Measurements from ENCODE around the gene FRMD4A.
A peak's percentile ranks its signal among the peaks of the same experiment; 100 is the strongest.
"Not testable (repeated sequence)": the region's sequence is repeated elsewhere in the genome, so short reads cannot be mapped to it uniquely, and the experiment has no call there.

The FRMD4A gene

GRCh38 chr10:14291296-14291695, 39.4 kb downstream of the FRMD4A start:
- DNase-seq: no peak

GRCh38 chr10:14285941-14286560, 44.7 kb downstream of the FRMD4A start:
- DNase-seq: no peak

GRCh38 chr10:14282276-14282675, 48.4 kb downstream of the FRMD4A start:
- DNase-seq: peak; percentile 16

- DNase-seq: no peak
Measured at GRCh38 chr10:14278533-14278932, 52.2 kb downstream of the FRMD4A start.

- no peak for DNase-seq
Measured at GRCh38 chr10:14276210-14276609, 54.5 kb downstream of the FRMD4A start.

GRCh38 chr10:14271621-14272020, 59.1 kb downstream of the FRMD4A start:
- peak; percentile 9 for DNase-seq

- DNase-seq: no peak
Measured at GRCh38 chr10:14270370-14270769, 60.4 kb downstream of the FRMD4A start.

GRCh38 chr10:14265709-14266108, 65.0 kb downstream of the FRMD4A start:
- DNase-seq: no peak

- DNase-seq: no peak
Measured at GRCh38 chr10:14262836-14263425, 67.8 kb downstream of the FRMD4A start.

GRCh38 chr10:14261336-14261735, 69.4 kb downstream of the FRMD4A start:
- no peak for DNase-seq

- DNase-seq: no peak
Measured at GRCh38 chr10:14259696-14260566, 70.8 kb downstream of the FRMD4A start.

GRCh38 chr10:14254368-14254767, 76.4 kb downstream of the FRMD4A start:
- DNase-seq: peak; percentile 20

GRCh38 chr10:14253711-14254110, 77.0 kb downstream of the FRMD4A start:
- no peak for DNase-seq

GRCh38 chr10:14253079-14253478, 77.6 kb downstream of the FRMD4A start:
- DNase-seq: peak; percentile 7

GRCh38 chr10:14250496-14251076, 80.1 kb downstream of the FRMD4A start:
- no peak for DNase-seq

GRCh38 chr10:14247377-14248116, 83.2 kb downstream of the FRMD4A start:
- no peak for DNase-seq

- DNase-seq: peak; percentile 35
Measured at GRCh38 chr10:14244801-14245211, 85.9 kb downstream of the FRMD4A start.

GRCh38 chr10:14244147-14244546, 86.6 kb downstream of the FRMD4A start:
- peak; percentile 32 for DNase-seq

- DNase-seq: no peak
Measured at GRCh38 chr10:14243221-14243620, 87.5 kb downstream of the FRMD4A start.

GRCh38 chr10:14241196-14241595, 89.5 kb downstream of the FRMD4A start:
- no peak for DNase-seq

GRCh38 chr10:14240253-14241189, 90.2 kb downstream of the FRMD4A start:
- DNase-seq: peak; percentile 44

GRCh38 chr10:14238659-14239058, 92.1 kb downstream of the FRMD4A start:
- not testable (repeated sequence) for DNase-seq

All from fibroblast of skin of right biceps (primary cell).